ENCODE results near the gene ELSPBP1.

GRCh38 chr19:48069435-48069834 is 75.0 kb downstream of the ELSPBP1 start:
- TF ChIP-seq POLR2A (IDR thresholded peaks at IDR 0.05) (no peak), CTCF (IDR thresholded peaks at IDR 0.05) (no peak)
